Prostate gland (tissue), 2 donors: ENCODE measurements around the gene ACOXL. TPM values are rescaled to one million over a fixed set of nuclear protein-coding genes. Genes with fewer than 3 reads are reported as not detected.

ENCODE experiments used
- DNase-seq: peaks from one replicate; pipeline ENCODE4 v3.0.0-alpha.2; 2019; ENCODE audit warnings: low spot score
- H3K27ac ChIP-seq, 2 donors: fragments of 200-600 bp; sonication (generic); 2 replicates each; pipeline ENCODE4 v1.5.1; 2017 to 2019
- H3K27me3 ChIP-seq: fragments of 200-600 bp; sonication (generic); replicated peaks from 2 replicates; pipeline ENCODE4 v1.5.1; 2019; ENCODE audit not compliant: insufficient read depth
- H3K36me3 ChIP-seq, 2 donors: fragments of 200-600 bp; sonication (generic); 1 replicate in 1 of 2; 2 replicates in 1 of 2; pipeline versions ENCODE4 v1.5.1 to v1.8.1; 2017 to 2019
- H3K4me1 ChIP-seq: fragments of 200-600 bp; sonication (generic); replicated peaks from 2 replicates; pipeline ENCODE4 v1.5.1; 2019
- H3K4me3 ChIP-seq, 2 donors: fragments of 200-600 bp; sonication (generic); 2 replicates each; pipeline ENCODE4 v1.5.1; 2017 to 2019
- H3K9me3 ChIP-seq: fragments of 200-600 bp; sonication (generic); 2 replicates; pipeline ENCODE4 v1.5.1; 2017
- POLR2A ChIP-seq: fragments of 450-650 bp; IDR thresholded peaks from one replicate; pipeline ENCODE4 v1.6.1; 2016; ENCODE audit warnings: antibody characterized with exemption, mild to moderate bottlenecking
- POLR2AphosphoS5 ChIP-seq: sonication (generic); formaldehyde crosslinking; IDR thresholded peaks from one replicate; pipeline ENCODE4 v1.6.1; 2017; ENCODE audit warnings: antibody characterized with exemption
- WGBS: methylation state at CpG from one replicate; pipeline ENCODE4 v1.1.5; 2018; 5-methylcytosine and 5-hydroxymethylcytosine counted together
- intact Hi-C: fragments of 100-400 bp; cut with DNase I; formaldehyde crosslinking; loops from one replicate; pipeline ENCODE4 v1.14.2; 2022
- total RNA-seq, 2 donors: library from RNA; depleted of rRNA; stranded (reverse); fragments of >200 nt; gene quantifications; one replicate each; pipeline ENCODE4 v1.1.0, GENCODE V29; 2016
- TF ChIP-seq, protein P1 (sequence below), 4 experiments: fragments of 200-600 bp in 2 of 4; fragments of 450-650 bp in 2 of 4; sonication (generic) in 2 of 4; IDR thresholded peaks; 1 replicate in 3 of 4; 2 replicates in 1 of 4; pipeline ENCODE4 v1.5.1; 2016 to 2019; ENCODE audit warnings: antibody characterized with exemption in 4 of 4, mild to moderate bottlenecking in 2 of 4, moderate library complexity in 2 of 4

The ACOXL gene
- total RNA-seq, 2 donors from 2014 or later: 8.0 to 8.3 TPM

DNA sequence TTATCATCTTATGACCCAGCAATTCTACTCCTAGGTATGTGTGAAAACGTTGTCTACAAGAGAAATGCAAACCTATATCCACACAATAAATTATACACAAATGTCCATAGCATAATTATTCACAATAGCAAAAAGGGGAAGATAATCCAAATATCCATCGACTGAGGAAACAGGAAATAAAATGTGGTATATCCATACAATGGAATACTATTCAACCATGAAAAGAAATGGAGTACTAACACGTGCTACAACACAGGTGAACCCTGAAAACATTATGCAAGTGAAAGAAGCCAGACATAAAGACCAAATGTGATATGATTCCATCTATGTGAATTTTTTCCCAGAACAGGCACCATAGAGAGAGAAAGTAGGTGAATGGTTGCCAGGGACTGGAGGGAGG is 72.1 kb downstream of the ACOXL start:
- intact Hi-C loops: no loop called here
- no peaks in the 10 kb centered on the region for H3K9me3 ChIP-seq
- no peaks in the 10 kb centered on the region for H3K27me3 ChIP-seq
- no peak overlapping the region for H3K27ac ChIP-seq
- no peak overlapping the region for H3K4me3 ChIP-seq
- 89% methylated on average over 3 of the region's 3 CpGs for WGBS
- H3K36me3 ChIP-seq: no peaks in the 10 kb centered on the region
- no peak for DNase-seq
- TF ChIP-seq POLR2A (no peak), POLR2AphosphoS5 (no peak)
- TF ChIP-seq, protein P1, sequence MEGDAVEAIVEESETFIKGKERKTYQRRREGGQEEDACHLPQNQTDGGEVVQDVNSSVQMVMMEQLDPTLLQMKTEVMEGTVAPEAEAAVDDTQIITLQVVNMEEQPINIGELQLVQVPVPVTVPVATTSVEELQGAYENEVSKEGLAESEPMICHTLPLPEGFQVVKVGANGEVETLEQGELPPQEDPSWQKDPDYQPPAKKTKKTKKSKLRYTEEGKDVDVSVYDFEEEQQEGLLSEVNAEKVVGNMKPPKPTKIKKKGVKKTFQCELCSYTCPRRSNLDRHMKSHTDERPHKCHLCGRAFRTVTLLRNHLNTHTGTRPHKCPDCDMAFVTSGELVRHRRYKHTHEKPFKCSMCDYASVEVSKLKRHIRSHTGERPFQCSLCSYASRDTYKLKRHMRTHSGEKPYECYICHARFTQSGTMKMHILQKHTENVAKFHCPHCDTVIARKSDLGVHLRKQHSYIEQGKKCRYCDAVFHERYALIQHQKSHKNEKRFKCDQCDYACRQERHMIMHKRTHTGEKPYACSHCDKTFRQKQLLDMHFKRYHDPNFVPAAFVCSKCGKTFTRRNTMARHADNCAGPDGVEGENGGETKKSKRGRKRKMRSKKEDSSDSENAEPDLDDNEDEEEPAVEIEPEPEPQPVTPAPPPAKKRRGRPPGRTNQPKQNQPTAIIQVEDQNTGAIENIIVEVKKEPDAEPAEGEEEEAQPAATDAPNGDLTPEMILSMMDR (IDR thresholded peaks at IDR 0.05): no peak
- no peaks in the 10 kb centered on the region for H3K4me1 ChIP-seq

DNA sequence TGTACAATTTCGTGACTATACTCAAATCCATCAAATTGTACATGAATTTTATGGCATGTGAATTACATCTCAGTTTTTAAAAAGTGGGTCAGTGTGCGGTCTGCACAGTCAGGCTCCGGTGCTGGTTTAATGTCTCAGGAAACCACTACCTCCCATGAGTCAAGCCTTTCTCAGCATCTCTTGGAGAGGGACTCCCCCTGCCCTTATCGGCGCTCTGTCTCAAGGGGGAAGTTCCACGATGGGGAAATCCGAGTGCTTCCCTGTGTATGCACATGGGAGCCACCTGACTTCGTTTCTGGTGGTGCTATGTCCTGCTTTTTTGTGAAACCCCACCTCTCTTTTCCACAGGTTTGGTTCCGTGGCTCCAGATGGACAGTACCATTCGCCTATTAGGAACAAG is 72.5 kb downstream of the ACOXL start:
- 90% methylated on average over 10 of the region's 10 CpGs for whole genome bisulfite sequencing
- TF ChIP-seq POLR2AphosphoS5 (no peak), POLR2A (no peak)
- TF ChIP-seq, protein P1 (IDR thresholded peaks at IDR 0.05): no peak
- Histone ChIP-seq H3K36me3 (no peaks in the 10 kb centered on the region), H3K27ac (no peak overlapping the region), H3K27me3 (no peaks in the 10 kb centered on the region), H3K9me3 (no peaks in the 10 kb centered on the region), H3K4me1 (no peaks in the 10 kb centered on the region), H3K4me3 (no peak overlapping the region)
- DNase-seq: no peak
- intact Hi-C loops: no loop called here

- Histone ChIP-seq H3K4me3 (no peak overlapping the region), H3K27ac (no peak overlapping the region), H3K27me3 (no peaks in the 10 kb centered on the region), H3K9me3 (no peaks in the 10 kb centered on the region), H3K36me3 (no peaks in the 10 kb centered on the region), H3K4me1 (no peaks in the 10 kb centered on the region)
- intact Hi-C loops: no loop called here
- DNase-seq: no peak
- TF ChIP-seq POLR2AphosphoS5 (no peak), POLR2A (no peak)
- TF ChIP-seq, protein P1 (IDR thresholded peaks at IDR 0.05): no peak
- WGBS: 76% methylated on average over 11 of the region's 14 CpGs
Observed at GRCh38 chr2:110805894-110806452, 73.6 kb downstream of the ACOXL start.

GRCh38 chr2:110807522-110807921 is 75.1 kb downstream of the ACOXL start:
- intact Hi-C loops: no loop called here
- DNase-seq: no peak
- 71% methylated on average over 12 of the region's 12 CpGs for WGBS
- H3K4me3 ChIP-seq: no peak overlapping the region
- TF ChIP-seq POLR2A: no peak
- TF ChIP-seq, protein P1 (IDR thresholded peaks at IDR 0.05): no peak
- TF ChIP-seq POLR2AphosphoS5: no peak
- H3K4me1 ChIP-seq: no peaks in the 10 kb centered on the region
- H3K9me3 ChIP-seq: no peaks in the 10 kb centered on the region
- H3K27me3 ChIP-seq: no peaks in the 10 kb centered on the region
- H3K27ac ChIP-seq: no peak overlapping the region
- H3K36me3 ChIP-seq: no peaks in the 10 kb centered on the region

- intact Hi-C loops: no loop called here
- WGBS: 91% methylated on average over 2 of the region's 2 CpGs
- Histone ChIP-seq H3K27me3 (no peaks in the 10 kb centered on the region), H3K36me3 (no peaks in the 10 kb centered on the region), H3K27ac (no peak overlapping the region), H3K4me3 (no peak overlapping the region), H3K9me3 (no peaks in the 10 kb centered on the region), H3K4me1 (no peaks in the 10 kb centered on the region)
- TF ChIP-seq POLR2A (no peak), POLR2AphosphoS5 (no peak)
- TF ChIP-seq, protein P1 (IDR thresholded peaks at IDR 0.05): no peak
- DNase-seq: no peak
Observed at GRCh38 chr2:110810404-110810803, 78.0 kb downstream of the ACOXL start.
